Measurements from ENCODE around the gene GNB1. TPM values are rescaled to one million over a fixed set of nuclear protein-coding genes. Genes with fewer than 3 reads are reported as not detected.

Gene GNB1
- total and polyA plus RNA-seq, 7 donors: 119 to 197 (median 157) TPM

DNA sequence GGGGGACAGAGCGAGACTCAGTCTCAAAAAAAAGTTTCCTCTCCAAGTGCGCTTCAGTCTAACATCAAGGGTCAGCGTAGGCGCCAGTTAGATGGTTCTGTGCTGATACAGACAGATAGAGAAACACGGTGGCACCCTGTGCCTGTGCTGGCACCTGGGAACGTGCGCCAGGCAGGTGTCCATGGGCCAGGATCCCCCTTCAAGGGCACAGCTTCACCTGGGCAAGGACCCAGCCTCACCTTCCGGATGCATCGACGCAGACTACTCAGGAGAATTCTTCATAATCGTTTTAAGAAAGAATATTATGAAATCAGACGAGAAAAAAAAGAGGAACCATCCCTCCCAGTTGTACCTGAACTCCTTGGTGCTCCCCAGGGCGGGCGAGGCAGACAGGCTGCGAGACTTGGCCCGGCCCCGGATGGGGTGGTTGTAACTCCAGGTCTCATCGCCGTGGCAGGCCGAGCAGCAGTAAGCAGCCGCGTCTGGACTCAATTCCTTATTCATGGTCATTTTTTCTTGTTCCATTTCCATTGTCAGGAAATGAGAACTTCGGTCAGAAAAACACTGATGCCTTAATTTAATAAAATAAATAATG lies 125.9 kb downstream of the GNB1 start:
- no peaks in the 10 kb centered on the region for H3K9me3 ChIP-seq
- no peaks in the 10 kb centered on the region for H3K4me1 ChIP-seq
- 86 to 87% methylated on average over 23 of the region's 23 CpGs for WGBS, 2 donors
- H3K27me3 ChIP-seq: no peaks in the 10 kb centered on the region
- no peak overlapping the region for H3K4me3 ChIP-seq
- intact Hi-C loops (cut with DNase I): no loop called here
- no peak for TF ChIP-seq POLR2AphosphoS5 (IDR thresholded peaks at IDR 0.05)
- no peak for TF ChIP-seq POLR2A (IDR thresholded peaks at IDR 0.05)
- no peak overlapping the region for H3K27ac ChIP-seq
- no peak for DNase-seq
- H3K36me3 ChIP-seq: peaks cover 8 to 55% (median 34%) of the 10 kb centered on the region in 4 donors

DNA sequence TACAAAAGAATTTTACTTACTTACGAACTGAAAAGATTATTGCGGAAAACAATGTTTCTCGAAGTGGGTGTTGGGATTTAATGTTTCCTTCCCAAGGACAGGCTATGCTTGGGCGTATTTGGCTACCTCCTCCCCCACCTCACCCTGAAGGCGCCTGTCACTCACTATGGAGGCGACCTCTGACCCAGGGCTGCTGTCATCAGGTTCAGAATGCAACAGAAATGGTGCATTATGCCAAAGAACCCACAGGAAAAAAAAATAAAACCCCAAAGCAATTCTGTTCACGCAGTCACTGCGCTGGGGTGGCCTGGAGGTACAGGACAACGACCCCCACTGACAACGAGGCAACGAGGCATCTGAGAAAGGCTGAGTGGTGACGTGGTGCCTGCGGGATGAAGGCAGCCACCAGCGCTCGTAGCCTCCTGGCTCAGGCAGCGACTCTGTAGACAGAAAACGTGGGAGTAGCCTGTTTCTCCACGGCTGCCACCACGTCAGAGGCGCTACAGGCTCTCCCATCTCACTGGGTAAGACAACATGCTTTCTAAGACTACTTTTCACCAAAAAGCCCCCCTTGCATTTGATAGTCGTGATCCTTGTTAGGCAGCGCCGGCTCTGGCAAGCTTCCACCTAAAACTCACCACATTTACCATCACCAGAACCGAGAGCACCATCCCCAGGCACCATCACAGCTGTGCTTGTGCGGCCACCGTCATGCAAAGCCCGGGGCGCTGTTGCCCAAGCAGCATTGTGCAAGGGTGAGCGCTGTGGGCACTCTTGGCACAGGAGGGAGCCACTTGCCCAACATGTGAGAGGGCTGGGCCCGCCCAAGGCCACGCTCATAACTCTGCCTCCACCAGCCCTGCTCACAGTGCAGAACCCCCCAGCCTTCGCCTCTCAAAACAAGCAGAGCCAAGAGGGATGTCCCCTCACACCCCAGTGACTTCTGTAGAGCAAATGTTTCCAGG lies 126.9 kb downstream of the GNB1 start:
- Histone ChIP-seq H3K9me3 (no peaks in the 10 kb centered on the region), H3K4me3 (no peak overlapping the region), H3K36me3 (peaks cover 13 to 63% (median 39%) of the 10 kb centered on the region in 4 donors), H3K27me3 (no peaks in the 10 kb centered on the region), H3K4me1 (no peaks in the 10 kb centered on the region), H3K27ac (no peak overlapping the region)
- WGBS, 2 donors: 89% methylated on average over 32 of the region's 32 CpGs
- intact Hi-C loops (cut with DNase I): no loop called here
- no peak for TF ChIP-seq POLR2A (IDR thresholded peaks at IDR 0.05)
- TF ChIP-seq, protein P1, sequence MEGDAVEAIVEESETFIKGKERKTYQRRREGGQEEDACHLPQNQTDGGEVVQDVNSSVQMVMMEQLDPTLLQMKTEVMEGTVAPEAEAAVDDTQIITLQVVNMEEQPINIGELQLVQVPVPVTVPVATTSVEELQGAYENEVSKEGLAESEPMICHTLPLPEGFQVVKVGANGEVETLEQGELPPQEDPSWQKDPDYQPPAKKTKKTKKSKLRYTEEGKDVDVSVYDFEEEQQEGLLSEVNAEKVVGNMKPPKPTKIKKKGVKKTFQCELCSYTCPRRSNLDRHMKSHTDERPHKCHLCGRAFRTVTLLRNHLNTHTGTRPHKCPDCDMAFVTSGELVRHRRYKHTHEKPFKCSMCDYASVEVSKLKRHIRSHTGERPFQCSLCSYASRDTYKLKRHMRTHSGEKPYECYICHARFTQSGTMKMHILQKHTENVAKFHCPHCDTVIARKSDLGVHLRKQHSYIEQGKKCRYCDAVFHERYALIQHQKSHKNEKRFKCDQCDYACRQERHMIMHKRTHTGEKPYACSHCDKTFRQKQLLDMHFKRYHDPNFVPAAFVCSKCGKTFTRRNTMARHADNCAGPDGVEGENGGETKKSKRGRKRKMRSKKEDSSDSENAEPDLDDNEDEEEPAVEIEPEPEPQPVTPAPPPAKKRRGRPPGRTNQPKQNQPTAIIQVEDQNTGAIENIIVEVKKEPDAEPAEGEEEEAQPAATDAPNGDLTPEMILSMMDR (IDR thresholded peaks at IDR 0.05): no peak
- TF ChIP-seq POLR2AphosphoS5 (IDR thresholded peaks at IDR 0.05): no peak
- TF ChIP-seq EP300 (IDR thresholded peaks at IDR 0.05): no peak
- no peak for DNase-seq

DNA sequence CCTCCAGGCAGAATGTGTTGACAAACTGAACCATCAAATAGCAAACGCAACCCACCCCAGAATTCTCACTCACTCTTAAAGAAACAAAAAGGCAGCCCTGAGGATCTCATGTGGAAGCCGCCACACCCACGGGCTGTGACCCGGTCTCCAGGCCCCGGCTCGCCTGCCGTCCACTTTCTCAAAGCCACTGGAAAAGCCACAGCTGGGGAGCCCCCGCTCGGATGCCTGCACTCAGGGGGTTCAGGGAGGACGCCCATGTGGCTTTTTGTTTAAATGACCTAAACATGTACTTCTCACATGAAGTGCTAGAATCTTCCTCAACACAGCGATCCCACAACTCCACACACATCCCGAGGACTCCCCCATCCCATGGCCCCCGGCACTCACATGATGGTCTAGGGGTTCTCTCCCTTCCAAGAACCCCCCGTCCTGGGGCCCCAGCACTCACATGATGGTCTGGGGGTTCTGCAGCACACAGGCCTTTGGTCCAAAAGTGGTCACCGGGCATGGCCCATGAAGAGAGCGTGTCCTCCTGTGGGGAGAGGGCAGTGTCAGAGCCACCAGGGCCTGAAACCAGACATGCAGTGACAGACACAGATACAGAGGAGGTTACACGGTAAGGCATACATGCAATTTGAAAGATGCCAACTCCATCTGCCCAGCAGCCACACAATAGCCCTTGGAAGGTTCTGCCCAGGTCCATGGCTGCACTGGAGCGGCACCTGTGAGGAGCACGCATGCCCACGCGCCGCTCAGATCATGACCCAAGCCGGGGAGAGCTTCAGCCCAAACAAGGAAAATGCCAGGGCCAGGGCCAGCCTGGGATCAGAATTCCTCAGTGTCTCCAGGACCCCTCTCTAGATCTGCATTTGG lies 129.1 kb downstream of the GNB1 start:
- Histone ChIP-seq H3K27me3 (no peaks in the 10 kb centered on the region), H3K4me1 (no peaks in the 10 kb centered on the region), H3K27ac (no peak overlapping the region), H3K4me3 (no peak overlapping the region), H3K9me3 (no peaks in the 10 kb centered on the region), H3K36me3 (peaks cover 13 to 82% (median 43%) of the 10 kb centered on the region in 4 donors)
- intact Hi-C loops (cut with DNase I): no loop called here
- 96 to 97% methylated on average over 23 of the region's 23 CpGs for WGBS, 2 donors
- TF ChIP-seq POLR2AphosphoS5 (IDR thresholded peaks at IDR 0.05) (no peak), EP300 (IDR thresholded peaks at IDR 0.05) (no peak), POLR2A (IDR thresholded peaks at IDR 0.05) (no peak)
- TF ChIP-seq, protein P1 (IDR thresholded peaks at IDR 0.05): no peak
- DNase-seq: no peak

DNA sequence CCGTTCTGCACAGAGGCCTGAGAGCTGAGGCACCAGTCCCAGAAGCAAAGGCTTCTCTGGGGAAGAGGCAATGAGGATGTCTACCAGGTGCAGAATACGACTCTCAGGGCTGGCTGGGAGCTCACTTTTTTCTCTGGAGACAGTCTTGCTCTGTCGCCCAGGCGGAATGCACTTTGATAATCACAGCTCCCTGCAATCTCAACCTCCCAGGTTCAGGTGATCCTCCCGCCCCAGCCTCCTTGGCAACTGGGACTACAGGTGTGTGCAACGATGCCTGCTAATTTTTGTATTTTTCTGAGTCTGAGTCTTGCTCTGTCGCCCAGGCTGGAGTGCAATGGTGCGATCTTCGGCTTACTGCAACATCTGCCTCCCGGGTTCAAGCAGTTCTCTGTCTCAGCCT lies 130.2 kb downstream of the GNB1 start:
- intact Hi-C loops (cut with DNase I): no loop called here
- H3K27ac ChIP-seq: no peak overlapping the region
- H3K36me3 ChIP-seq: peaks cover 19 to 93% (median 53%) of the 10 kb centered on the region in 4 donors

More for the DNA sequence above, 130.2 kb downstream of the GNB1 start:
- Histone ChIP-seq H3K9me3 (no peaks in the 10 kb centered on the region), H3K4me3 (no peak overlapping the region), H3K27me3 (no peaks in the 10 kb centered on the region), H3K4me1 (no peaks in the 10 kb centered on the region)
- DNase-seq: no peak
- TF ChIP-seq POLR2A (IDR thresholded peaks at IDR 0.05) (no peak), EP300 (IDR thresholded peaks at IDR 0.05) (no peak), POLR2AphosphoS5 (IDR thresholded peaks at IDR 0.05) (no peak)
- TF ChIP-seq, protein P1 (IDR thresholded peaks at IDR 0.05): no peak
- WGBS, 2 donors: 90% methylated on average over 10 of the region's 10 CpGs

Data from sigmoid colon (tissue), 7 donors.